DND-41 (cell line): ENCODE results near the gene METTL23.
"Not testable (repeated sequence)": the region's sequence is repeated elsewhere in the genome, so short reads cannot be mapped to it uniquely, and the experiment has no call there.

Experiments
- ATAC-seq: fragments of 200-7000 bp; cut with Tn5 transposase; 3 replicates; pipeline ENCODE4 v1.9.1; 2021; ENCODE audit warnings: low read depth; ENCODE audit not compliant: insufficient read depth
- DNase-seq: peaks from one replicate; pipeline ENCODE4 v3.0.0-alpha.2; 2020
- H2AFZ ChIP-seq: 2 replicates; pipeline ENCODE4 v1.6.0; 2012; ENCODE audit warnings: low read depth, low read length
- H3K27ac ChIP-seq: 2 replicates; pipeline ENCODE4 v1.5.1; 2012; ENCODE audit warnings: low read length, inconsistent platforms
- H3K27me3 ChIP-seq: fragments of 200-600 bp; sonication (generic); 2 replicates; pipeline ENCODE4 v1.6.0; 2012; ENCODE audit warnings: low read length, mild to moderate bottlenecking, inconsistent platforms; ENCODE audit not compliant: insufficient read depth, poor library complexity
- H3K36me3 ChIP-seq: 2 replicates; pipeline ENCODE4 v1.5.1; 2012; ENCODE audit warnings: low read length, inconsistent platforms; ENCODE audit not compliant: insufficient read depth
- H3K4me1 ChIP-seq: 2 replicates; pipeline ENCODE4 v1.5.1; 2012; ENCODE audit warnings: mild to moderate bottlenecking, low read length; ENCODE audit not compliant: insufficient read depth
- H3K4me2 ChIP-seq: 2 replicates; pipeline ENCODE4 v1.6.0; 2012; ENCODE audit warnings: mild to moderate bottlenecking, moderate library complexity, low read length, inconsistent platforms; ENCODE audit not compliant: insufficient read depth
- H3K4me3 ChIP-seq, 2 experiments: fragments of 200-600 bp in 1 of 2; shearing (Covaris generic) in 1 of 2; 2 replicates each; pipeline ENCODE4 v1.5.1; 2012 to 2016; ENCODE audit warnings: inconsistent platforms in 2 of 2, low read length in 2 of 2, mild to moderate bottlenecking in 2 of 2, low read depth in 1 of 2, moderate library complexity in 1 of 2
- H3K79me2 ChIP-seq: 2 replicates; pipeline ENCODE4 v1.6.0; 2012; ENCODE audit warnings: low read length, inconsistent platforms; ENCODE audit not compliant: insufficient read depth
- H3K9ac ChIP-seq: 2 replicates; pipeline ENCODE4 v1.6.0; 2012; ENCODE audit warnings: low read depth, mild to moderate bottlenecking, inconsistent platforms, low read length, moderate library complexity
- H3K9me3 ChIP-seq: 2 replicates; pipeline ENCODE4 v1.5.1; 2012; ENCODE audit warnings: low read length, moderate library complexity, mild to moderate bottlenecking, inconsistent platforms; ENCODE audit not compliant: insufficient read depth, severe bottlenecking
- H4K20me1 ChIP-seq: 2 replicates; pipeline ENCODE4 v1.6.0; 2012; ENCODE audit warnings: low read length; ENCODE audit not compliant: insufficient read depth
- CTCF ChIP-seq: IDR thresholded peaks from 2 replicates; pipeline ENCODE4 v1.5.1; 2012; ENCODE audit warnings: borderline replicate concordance, low read length, moderate library complexity, mild to moderate bottlenecking; ENCODE audit not compliant: poor library complexity, severe bottlenecking; ENCODE audit errors: extremely low read depth
- EZH2 ChIP-seq: IDR thresholded peaks from 3 replicates; pipeline ENCODE4 v1.6.1; 2012; ENCODE audit warnings: borderline replicate concordance, low read depth, mild to moderate bottlenecking, moderate library complexity, low read length, inconsistent platforms; ENCODE audit not compliant: severe bottlenecking

The METTL23 gene

GRCh38 chr17:76710863-76711611 is 15.6 kb upstream of the METTL23 start, which contains the start of gene MXRA7:
TSS of gene MXRA7 (minus strand) at chr17:76710965. CDS start at chr17:76710946, 19 bp downstream.
- Histone ChIP-seq H3K4me3 (peak within 1 kb of the TSS in 1 of 2 experiments; percentile 40; a peak in 2 of 4 replicates), H3K4me2 (peak within 1 kb of the TSS; percentile 61), H3K36me3 (peaks cover 22% of the 10 kb centered on the region), H3K4me1 (peaks cover 18% of the 10 kb centered on the region), H3K27me3 (peaks cover 29% of the 10 kb centered on the region), H3K9me3 (no peaks in the 10 kb centered on the region), H4K20me1 (peaks cover 32% of the 10 kb centered on the region), H3K27ac (no peak within 1 kb of the TSS), H3K79me2 (no peaks in the 10 kb centered on the region), H2AFZ (no peak within 1 kb of the TSS), H3K9ac (peak within 1 kb of the TSS; percentile 16; the same call in 1 of the 2 replicates)
- ATAC-seq (peak; percentile 63), DNase-seq (peak; percentile 43)
- peak; percentile 68 for TF ChIP-seq EZH2
- TF ChIP-seq CTCF: no peak

GRCh38 chr17:76712321-76712720 is 14.3 kb upstream of the METTL23 start:
- Histone ChIP-seq H4K20me1 (peaks cover 37% of the 10 kb centered on the region), H3K27me3 (peaks cover 29% of the 10 kb centered on the region), H3K36me3 (peaks cover 35% of the 10 kb centered on the region), H3K4me1 (peaks cover 18% of the 10 kb centered on the region)
- H3K4me2 ChIP-seq, H3K9me3 ChIP-seq, H3K27ac ChIP-seq, H2AFZ ChIP-seq, H3K79me2 ChIP-seq, DNase-seq, ATAC-seq, H3K9ac ChIP-seq, H3K4me3 ChIP-seq: not testable (repeated sequence)

- peaks cover 47% of the 10 kb centered on the region for H3K36me3 ChIP-seq
- DNase-seq (no peak), ATAC-seq (no peak)
- H3K27me3 ChIP-seq: peaks cover 25% of the 10 kb centered on the region
- H3K27ac ChIP-seq: no peak overlapping the region
- peaks cover 18% of the 10 kb centered on the region for H3K4me1 ChIP-seq
- TF ChIP-seq CTCF: no peak
- no peak for TF ChIP-seq EZH2
- H3K79me2 ChIP-seq: no peaks in the 10 kb centered on the region
- no peak overlapping the region for H3K9ac ChIP-seq
- H3K4me2 ChIP-seq: no peak overlapping the region
- no peaks in the 10 kb centered on the region for H3K9me3 ChIP-seq
- no peak overlapping the region for H2AFZ ChIP-seq
- H3K4me3 ChIP-seq: no peak overlapping the region
- H4K20me1 ChIP-seq: peaks cover 36% of the 10 kb centered on the region
Measured at GRCh38 chr17:76713765-76714164, 12.9 kb upstream of the METTL23 start.

GRCh38 chr17:76714336-76714735 is 12.3 kb upstream of the METTL23 start:
- ATAC-seq: no peak
- Histone ChIP-seq H3K4me1 (peaks cover 18% of the 10 kb centered on the region), H2AFZ (no peak overlapping the region), H3K9me3 (no peaks in the 10 kb centered on the region), H4K20me1 (peaks cover 30% of the 10 kb centered on the region), H3K27me3 (peaks cover 19% of the 10 kb centered on the region), H3K4me3 (no peak overlapping the region), H3K36me3 (peaks cover 53% of the 10 kb centered on the region), H3K79me2 (no peaks in the 10 kb centered on the region), H3K4me2 (no peak overlapping the region), H3K9ac (no peak overlapping the region), H3K27ac (no peak overlapping the region)
- no peak for DNase-seq
- TF ChIP-seq EZH2 (no peak), CTCF (no peak)
